HL-60/S4 (cell line): ENCODE results near the gene MED26.

ENCODE experiments used
- in situ Hi-C: fragments of 300-500 bp; cut with MboI; formaldehyde crosslinking; loops from 2 replicates; pipeline ENCODE4 v1.14.3; 2022; ENCODE audit warnings: low sequenced_read_pairs

The MED26 gene

GRCh38 chr19:16650821-16651220 lies 22.8 kb upstream of the MED26 start:
- in situ Hi-C loops, result no loop called here

- in situ Hi-C loops, result no loop called here
Observed at GRCh38 chr19:16649734-16650133, 21.7 kb upstream of the MED26 start.

- in situ Hi-C loops, result no loop called here
Observed at GRCh38 chr19:16645140-16645539, 17.1 kb upstream of the MED26 start.

GRCh38 chr19:16641695-16642094 lies 13.7 kb upstream of the MED26 start:
- in situ Hi-C loops, result no loop called here

- in situ Hi-C loops, result no loop called here
Observed at GRCh38 chr19:16640951-16641350, 12.9 kb upstream of the MED26 start.

- in situ Hi-C loops, result no loop called here
Observed at GRCh38 chr19:16638666-16639065, 10.7 kb upstream of the MED26 start.

- in situ Hi-C loops, result no loop called here
Observed at GRCh38 chr19:16637535-16637934, 9.5 kb upstream of the MED26 start.

- in situ Hi-C loops, result no loop called here
Observed at GRCh38 chr19:16631465-16631864, 3.5 kb upstream of the MED26 start.

GRCh38 chr19:16628984-16629691 lies 1.1 kb upstream of the MED26 start:
- in situ Hi-C loops, result no loop called here

- in situ Hi-C loops, result no loop called here
Observed at GRCh38 chr19:16627928-16628182, 149 bp downstream of the MED26 start.

GRCh38 chr19:16627193-16627927 lies 644 bp downstream of the MED26 start:
- in situ Hi-C loops, result no loop called here

- in situ Hi-C loops, result no loop called here
Observed at GRCh38 chr19:16626796-16627192, 1.2 kb downstream of the MED26 start.

GRCh38 chr19:16625163-16625958 lies 2.6 kb downstream of the MED26 start:
- in situ Hi-C loops, result no loop called here

- in situ Hi-C loops, result no loop called here
Observed at GRCh38 chr19:16624236-16624635, 3.8 kb downstream of the MED26 start.

GRCh38 chr19:16623576-16623975 lies 4.4 kb downstream of the MED26 start:
- in situ Hi-C loops, result no loop called here

GRCh38 chr19:16623066-16623465 lies 4.9 kb downstream of the MED26 start:
- in situ Hi-C loops, result no loop called here

- in situ Hi-C loops, result no loop called here
Observed at GRCh38 chr19:16621165-16621800, 6.7 kb downstream of the MED26 start.

- in situ Hi-C loops, result no loop called here
Observed at GRCh38 chr19:16620584-16620983, 7.4 kb downstream of the MED26 start.

GRCh38 chr19:16620018-16620417 lies 8.0 kb downstream of the MED26 start:
- in situ Hi-C loops, result no loop called here

GRCh38 chr19:16619457-16619856 lies 8.5 kb downstream of the MED26 start:
- in situ Hi-C loops, result no loop called here

- in situ Hi-C loops, result no loop called here
Observed at GRCh38 chr19:16618248-16618647, 9.8 kb downstream of the MED26 start.

GRCh38 chr19:16615808-16616207 lies 12.2 kb downstream of the MED26 start:
- in situ Hi-C loops, result no loop called here
